H9 (cell line): ENCODE results near the gene TNIK. TPM values are rescaled to one million over a fixed set of nuclear protein-coding genes. Genes with fewer than 3 reads are reported as not detected.

Experiments
- DNase-seq: peaks from one replicate; pipeline ENCODE4 v3.0.0-alpha.2; 2017
- H2AFZ ChIP-seq: one replicate; pipeline ENCODE4 v1.6.1; 2013; ENCODE audit warnings: mild to moderate bottlenecking, low read length, control low read depth, moderate library complexity
- H2AK5ac ChIP-seq: 2 replicates; pipeline ENCODE4 v1.6.1; 2013; ENCODE audit warnings: low read length, control low read depth, mixed read lengths; ENCODE audit not compliant: insufficient read length
- H2BK120ac ChIP-seq: one replicate; pipeline ENCODE4 v1.6.1; 2013; ENCODE audit warnings: low read depth, mild to moderate bottlenecking, low read length, control low read depth, inconsistent platforms; ENCODE audit not compliant: poor library complexity, severe bottlenecking
- H2BK12ac ChIP-seq: 2 replicates; pipeline ENCODE4 v1.6.1; 2013; ENCODE audit warnings: low read length, control low read depth, mixed read lengths, low read depth; ENCODE audit not compliant: insufficient read length
- H2BK15ac ChIP-seq: 2 replicates; pipeline ENCODE4 v1.6.1; 2013; ENCODE audit warnings: low read depth, low read length, control low read depth
- H2BK20ac ChIP-seq: one replicate; pipeline ENCODE4 v1.6.1; 2013; ENCODE audit warnings: low read depth, mild to moderate bottlenecking, low read length, control low read depth, inconsistent platforms; ENCODE audit not compliant: poor library complexity, severe bottlenecking
- H2BK5ac ChIP-seq: 2 replicates; pipeline ENCODE4 v1.6.1; 2013; ENCODE audit warnings: low read length, control low read depth, mixed read lengths; ENCODE audit not compliant: insufficient read length
- H3K14ac ChIP-seq: 2 replicates; pipeline ENCODE4 v1.6.1; 2013; ENCODE audit warnings: low read length, control low read depth; ENCODE audit not compliant: insufficient read depth
- H3K18ac ChIP-seq: 2 replicates; pipeline ENCODE4 v1.6.1; 2013; ENCODE audit warnings: low read depth, mild to moderate bottlenecking, mixed read lengths, low read length, control low read depth; ENCODE audit not compliant: insufficient read length
- H3K23ac ChIP-seq: 2 replicates; pipeline ENCODE4 v1.6.1; 2013; ENCODE audit warnings: low read length, control low read depth, mixed read lengths, low read depth; ENCODE audit not compliant: insufficient read length
- H3K23me2 ChIP-seq: 2 replicates; pipeline ENCODE4 v1.6.1; 2013; ENCODE audit warnings: low read depth, mild to moderate bottlenecking, mixed read lengths, low read length, control low read depth; ENCODE audit not compliant: insufficient read length, poor library complexity, severe bottlenecking
- H3K27ac ChIP-seq: 2 replicates; pipeline ENCODE4 v1.5.1; 2013; ENCODE audit warnings: low read length, control low read depth, mixed read lengths, low read depth; ENCODE audit not compliant: insufficient read length
- H3K27me3 ChIP-seq: 2 replicates; pipeline ENCODE4 v1.6.1; 2013; ENCODE audit warnings: low read length, control low read depth, inconsistent platforms; ENCODE audit not compliant: insufficient read depth
- H3K4ac ChIP-seq: 2 replicates; pipeline ENCODE4 v1.6.1; 2013; ENCODE audit warnings: low read depth, mild to moderate bottlenecking, control low read depth, inconsistent platforms, low read length, moderate library complexity
- H3K4me1 ChIP-seq: 2 replicates; pipeline ENCODE4 v1.6.1; 2013; ENCODE audit warnings: low read length, control low read depth, inconsistent platforms; ENCODE audit not compliant: insufficient read depth
- H3K4me2 ChIP-seq: 2 replicates; pipeline ENCODE4 v1.6.1; 2013; ENCODE audit warnings: low read length, control low read depth, mixed read lengths; ENCODE audit not compliant: insufficient read length, insufficient read depth
- H3K56ac ChIP-seq: 2 replicates; pipeline ENCODE4 v1.6.1; 2013; ENCODE audit warnings: low read depth, mild to moderate bottlenecking, mixed read lengths, low read length, control low read depth; ENCODE audit not compliant: insufficient read length
- H3K79me1 ChIP-seq: 2 replicates; pipeline ENCODE4 v1.6.1; 2013; ENCODE audit warnings: low read depth, mild to moderate bottlenecking, moderate library complexity, low read length, control low read depth, inconsistent platforms; ENCODE audit not compliant: insufficient read depth, poor library complexity, severe bottlenecking
- H3K79me2 ChIP-seq: 2 replicates; pipeline ENCODE4 v1.6.1; 2013; ENCODE audit warnings: low read length, control low read depth, inconsistent platforms; ENCODE audit not compliant: insufficient read depth
- H3K9ac ChIP-seq: 2 replicates; pipeline ENCODE4 v1.6.1; 2013; ENCODE audit warnings: low read length, control low read depth, mixed read lengths; ENCODE audit not compliant: insufficient read length; ENCODE audit errors: extremely low read depth
- H3K9me3 ChIP-seq: one replicate; pipeline ENCODE4 v1.6.1; 2013; ENCODE audit warnings: low read depth, low read length, inconsistent platforms; ENCODE audit not compliant: control insufficient read depth
- H3T11ph ChIP-seq: one replicate; pipeline ENCODE4 v1.6.1; 2013; ENCODE audit warnings: mild to moderate bottlenecking, low read length, control low read depth, inconsistent platforms
- H4K20me1 ChIP-seq: one replicate; pipeline ENCODE4 v1.6.1; 2013; ENCODE audit not compliant: control insufficient read depth, insufficient read length, insufficient read depth
- H4K5ac ChIP-seq: 2 replicates; pipeline ENCODE4 v1.6.1; 2013; ENCODE audit warnings: low read depth, mild to moderate bottlenecking, mixed read lengths, low read length, control low read depth; ENCODE audit not compliant: insufficient read length
- H4K8ac ChIP-seq: replicated peaks from 2 replicates; pipeline ENCODE4 v1.6.1; 2013; ENCODE audit warnings: low read length, control low read depth, mixed read lengths, low read depth; ENCODE audit not compliant: insufficient read length
- H4K91ac ChIP-seq: 2 replicates; pipeline ENCODE4 v1.6.1; 2013; ENCODE audit warnings: low read depth, mild to moderate bottlenecking, moderate library complexity, mixed read lengths, low read length, control low read depth; ENCODE audit not compliant: insufficient read length
- H3K27ac Mint-ChIP-seq, 3 experiments: 2 replicates in 2 of 3; 3 replicates in 1 of 3; pipeline ENCODE4 v1.8.0; 2020 to 2021; ENCODE audit warnings: mixed read lengths in 3 of 3, mild to moderate bottlenecking in 1 of 3, moderate library complexity in 1 of 3
- H3K27me3 Mint-ChIP-seq: 2 replicates; pipeline ENCODE4 v1.8.0; 2021; ENCODE audit warnings: low read depth, mild to moderate bottlenecking, moderate library complexity, mixed read lengths
- H3K36me3 Mint-ChIP-seq, 3 experiments: 2 replicates in 2 of 3; 3 replicates in 1 of 3; pipeline ENCODE4 v1.8.0; 2020 to 2021; ENCODE audit warnings: low read depth in 3 of 3, mixed read lengths in 3 of 3; ENCODE audit not compliant: insufficient read depth in 1 of 3
- H3K4me1 Mint-ChIP-seq, 2 experiments: 2 replicates each; pipeline ENCODE4 v1.8.0; 2020; ENCODE audit warnings: mixed read lengths in 2 of 2
- H3K4me3 Mint-ChIP-seq, 2 experiments: 2 replicates in 1 of 2; 3 replicates in 1 of 2; pipeline ENCODE4 v1.8.0; 2020 to 2021; ENCODE audit warnings: mild to moderate bottlenecking in 2 of 2, mixed read lengths in 2 of 2, moderate library complexity in 1 of 2
- H3K9me3 Mint-ChIP-seq, 2 experiments: 2 replicates in 1 of 2; 3 replicates in 1 of 2; pipeline ENCODE4 v1.8.0; 2020; ENCODE audit warnings: mild to moderate bottlenecking in 2 of 2, mixed read lengths in 2 of 2, moderate library complexity in 1 of 2
- WGBS: extraction: QIAGEN DNeasy Blood & Tissue Kit; methylation state at CpG from one replicate; pipeline ENCODE4 v1.1.7; 2013; ENCODE audit warnings: missing lambda C conversion rate, low lambda C conversion rate, mixed read lengths; ENCODE audit not compliant: insufficient read length; ENCODE audit errors: extremely low coverage; 5-methylcytosine and 5-hydroxymethylcytosine counted together
- total RNA-seq: library from RNA; stranded (reverse); gene quantifications from 2 replicates; pipeline ENCODE4 v1.2.1, GENCODE V29; 2021
- TF ChIP-seq, protein P1 (sequence below): fragments of 200-600 bp; sonication (generic); conservative IDR thresholded peaks from 3 replicates; pipeline ENCODE4 v1.8.0; 2021; ENCODE audit warnings: antibody characterized with exemption, mild to moderate bottlenecking

Gene TNIK
- total RNA-seq, 1 experiment from 2014 or later, result 15.9 TPM

DNA sequence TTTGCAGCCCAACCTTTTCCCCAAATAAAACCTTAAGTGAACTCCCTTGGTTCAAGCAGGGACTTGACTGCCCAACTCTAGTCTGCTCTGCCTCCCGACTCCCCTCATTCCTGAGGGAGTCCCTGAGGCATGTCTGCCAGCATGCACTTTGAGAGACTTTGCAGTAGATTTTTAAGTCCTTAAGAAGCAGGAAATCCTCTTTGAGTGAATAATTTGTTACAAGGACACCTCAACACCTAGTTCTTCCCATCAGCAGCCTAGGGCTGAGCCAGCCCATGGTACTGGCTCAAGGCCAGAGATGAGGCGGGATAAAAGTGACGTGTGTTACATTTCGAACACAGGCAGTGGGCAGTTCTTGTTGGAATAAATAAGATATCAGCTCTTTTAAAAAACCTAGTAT is 229.3 kb downstream of the TNIK start:
- Histone ChIP-seq H4K5ac (no peak overlapping the region), H3K9ac (no peak overlapping the region), H2AFZ (no peak overlapping the region), H3K79me2 (0 out of 2 replicates have a peak, but pooled peaks cover 1% of the 10 kb centered on the region), H3K27me3 (no peaks in the 10 kb centered on the region), H3K4me2 (no peak overlapping the region), H3K4me1 (no peaks in the 10 kb centered on the region), H3K79me1 (no peaks in the 10 kb centered on the region), H2BK20ac (no peak overlapping the region), H2BK5ac (no peak overlapping the region), H4K91ac (no peak overlapping the region), H4K20me1 (no peaks in the 10 kb centered on the region), H3K14ac (no peak overlapping the region), H4K8ac (no peak overlapping the region), H3K56ac (no peak overlapping the region), H3K9me3 (no peaks in the 10 kb centered on the region), H3K23me2 (no peaks in the 10 kb centered on the region), H3T11ph (no peak overlapping the region), H2BK12ac (no peak overlapping the region), H2AK5ac (no peak overlapping the region), H3K4ac (no peak overlapping the region), H2BK15ac (no peak overlapping the region), H2BK120ac (no peak overlapping the region), H3K18ac (no peak overlapping the region), H3K23ac (no peak overlapping the region), H3K27ac (no peak overlapping the region)
- peaks cover 0 to 14% (median 5%) of the 10 kb centered on the region in 3 experiments; a peak in 5 of 7 replicates for H3K36me3 Mint-ChIP-seq
- DNase-seq, result no peak
- H3K27me3 Mint-ChIP-seq, result no peaks in the 10 kb centered on the region
- peaks cover 6 to 12% of the 10 kb centered on the region in 2 experiments for H3K4me1 Mint-ChIP-seq
- no peak overlapping the region for H3K4me3 Mint-ChIP-seq
- TF ChIP-seq, protein P1, sequence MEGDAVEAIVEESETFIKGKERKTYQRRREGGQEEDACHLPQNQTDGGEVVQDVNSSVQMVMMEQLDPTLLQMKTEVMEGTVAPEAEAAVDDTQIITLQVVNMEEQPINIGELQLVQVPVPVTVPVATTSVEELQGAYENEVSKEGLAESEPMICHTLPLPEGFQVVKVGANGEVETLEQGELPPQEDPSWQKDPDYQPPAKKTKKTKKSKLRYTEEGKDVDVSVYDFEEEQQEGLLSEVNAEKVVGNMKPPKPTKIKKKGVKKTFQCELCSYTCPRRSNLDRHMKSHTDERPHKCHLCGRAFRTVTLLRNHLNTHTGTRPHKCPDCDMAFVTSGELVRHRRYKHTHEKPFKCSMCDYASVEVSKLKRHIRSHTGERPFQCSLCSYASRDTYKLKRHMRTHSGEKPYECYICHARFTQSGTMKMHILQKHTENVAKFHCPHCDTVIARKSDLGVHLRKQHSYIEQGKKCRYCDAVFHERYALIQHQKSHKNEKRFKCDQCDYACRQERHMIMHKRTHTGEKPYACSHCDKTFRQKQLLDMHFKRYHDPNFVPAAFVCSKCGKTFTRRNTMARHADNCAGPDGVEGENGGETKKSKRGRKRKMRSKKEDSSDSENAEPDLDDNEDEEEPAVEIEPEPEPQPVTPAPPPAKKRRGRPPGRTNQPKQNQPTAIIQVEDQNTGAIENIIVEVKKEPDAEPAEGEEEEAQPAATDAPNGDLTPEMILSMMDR, result no peak
- peak overlapping the region; percentile 33 to 60 (median 40); a peak in 5 of 7 replicates for H3K27ac Mint-ChIP-seq
- H3K9me3 Mint-ChIP-seq, result peaks cover 2 to 3% of the 10 kb centered on the region in 2 experiments; a peak in 2 of 5 replicates
- WGBS, result no CpG with 5 or more reads among the region's 4 CpGs
